Epithelial cell of esophagus (primary cell): ENCODE measurements around the gene UQCC5.

Experiments
- DNase-seq: peaks from one replicate; pipeline ENCODE4 v3.0.0; 2010; ENCODE audit warnings: low read depth
- H3K4me3 ChIP-seq: 2 replicates; pipeline ENCODE4 v1.5.1; 2011; ENCODE audit warnings: mild to moderate bottlenecking, low read length, control low read depth
- TF ChIP-seq, protein P1 (sequence below): IDR thresholded peaks from 2 replicates; pipeline ENCODE4 v1.5.1; 2011; ENCODE audit warnings: low read depth, mild to moderate bottlenecking, low read length, control low read depth, inconsistent platforms; ENCODE audit not compliant: insufficient read depth; ENCODE audit errors: missing control alignments

Gene UQCC5

GRCh38 chr3:52506266-52506966 is 30.0 kb upstream of the UQCC5 start:
- TF ChIP-seq, protein P1, sequence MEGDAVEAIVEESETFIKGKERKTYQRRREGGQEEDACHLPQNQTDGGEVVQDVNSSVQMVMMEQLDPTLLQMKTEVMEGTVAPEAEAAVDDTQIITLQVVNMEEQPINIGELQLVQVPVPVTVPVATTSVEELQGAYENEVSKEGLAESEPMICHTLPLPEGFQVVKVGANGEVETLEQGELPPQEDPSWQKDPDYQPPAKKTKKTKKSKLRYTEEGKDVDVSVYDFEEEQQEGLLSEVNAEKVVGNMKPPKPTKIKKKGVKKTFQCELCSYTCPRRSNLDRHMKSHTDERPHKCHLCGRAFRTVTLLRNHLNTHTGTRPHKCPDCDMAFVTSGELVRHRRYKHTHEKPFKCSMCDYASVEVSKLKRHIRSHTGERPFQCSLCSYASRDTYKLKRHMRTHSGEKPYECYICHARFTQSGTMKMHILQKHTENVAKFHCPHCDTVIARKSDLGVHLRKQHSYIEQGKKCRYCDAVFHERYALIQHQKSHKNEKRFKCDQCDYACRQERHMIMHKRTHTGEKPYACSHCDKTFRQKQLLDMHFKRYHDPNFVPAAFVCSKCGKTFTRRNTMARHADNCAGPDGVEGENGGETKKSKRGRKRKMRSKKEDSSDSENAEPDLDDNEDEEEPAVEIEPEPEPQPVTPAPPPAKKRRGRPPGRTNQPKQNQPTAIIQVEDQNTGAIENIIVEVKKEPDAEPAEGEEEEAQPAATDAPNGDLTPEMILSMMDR: no peak
- no peak for DNase-seq
- H3K4me3 ChIP-seq: no peak overlapping the region

- no peak overlapping the region for H3K4me3 ChIP-seq
- DNase-seq: peak; percentile 76
- TF ChIP-seq, protein P1: no peak
Observed at GRCh38 chr3:52507359-52507758, 29.0 kb upstream of the UQCC5 start.

- no peak for DNase-seq
- no peak overlapping the region for H3K4me3 ChIP-seq
- TF ChIP-seq, protein P1: no peak
Observed at GRCh38 chr3:52509753-52510328, 26.6 kb upstream of the UQCC5 start.

DNA sequence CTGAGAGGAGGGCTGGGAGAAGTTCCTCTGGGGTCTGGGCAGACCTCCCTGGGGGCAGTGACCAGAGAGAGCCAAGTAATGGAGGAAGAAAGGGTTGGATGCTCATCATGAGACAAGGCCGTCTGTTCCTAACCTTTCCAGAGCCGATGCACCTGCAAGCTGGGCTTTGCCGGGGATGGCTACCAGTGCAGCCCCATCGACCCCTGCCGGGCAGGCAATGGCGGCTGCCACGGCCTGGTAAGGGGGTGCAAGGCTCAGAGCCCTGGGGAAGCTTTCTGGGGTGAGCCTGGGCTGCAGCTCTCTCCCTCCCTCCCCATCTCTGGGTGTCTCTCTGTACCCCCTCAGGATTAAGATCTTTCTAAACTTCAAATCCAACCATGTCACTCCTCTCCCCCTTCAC is 24.9 kb upstream of the UQCC5 start:
- H3K4me3 ChIP-seq: no peak overlapping the region
- DNase-seq: no peak
- TF ChIP-seq, protein P1: no peak

- TF ChIP-seq, protein P1: no peak
- H3K4me3 ChIP-seq: no peak overlapping the region
- DNase-seq: no peak
Observed at GRCh38 chr3:52512105-52512504, 24.3 kb upstream of the UQCC5 start.

DNA sequence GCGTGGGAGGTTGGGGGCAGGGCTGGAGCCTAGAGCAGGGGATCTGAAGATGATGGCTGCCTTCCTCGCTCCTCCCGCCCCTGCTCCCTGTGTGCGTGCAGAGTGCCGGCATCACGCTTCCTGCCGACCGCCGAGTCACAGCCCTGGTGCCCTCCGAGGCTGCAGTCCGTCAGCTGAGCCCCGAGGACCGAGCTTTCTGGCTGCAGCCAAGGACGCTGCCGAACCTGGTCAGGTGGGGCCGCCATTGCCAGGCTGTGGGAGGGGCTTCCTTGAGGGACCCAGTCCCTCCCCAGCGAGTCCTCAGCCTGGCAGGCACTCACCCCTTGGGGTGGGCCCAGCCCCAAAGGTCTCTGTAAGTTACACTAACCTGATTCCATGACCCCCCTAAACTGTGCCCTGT is 23.7 kb upstream of the UQCC5 start:
- H3K4me3 ChIP-seq: no peak overlapping the region
- no peak for DNase-seq
- TF ChIP-seq, protein P1: no peak

- TF ChIP-seq, protein P1: no peak
- no peak overlapping the region for H3K4me3 ChIP-seq
- no peak for DNase-seq
Observed at GRCh38 chr3:52513281-52513680, 23.1 kb upstream of the UQCC5 start.
